ENCODE data around the gene SH3PXD2A.
A peak's percentile ranks its signal among the peaks of the same experiment; 100 is the strongest.
"Not testable (repeated sequence)": the region's sequence is repeated elsewhere in the genome, so short reads cannot be mapped to it uniquely, and the experiment has no call there.

The SH3PXD2A gene

DNA sequence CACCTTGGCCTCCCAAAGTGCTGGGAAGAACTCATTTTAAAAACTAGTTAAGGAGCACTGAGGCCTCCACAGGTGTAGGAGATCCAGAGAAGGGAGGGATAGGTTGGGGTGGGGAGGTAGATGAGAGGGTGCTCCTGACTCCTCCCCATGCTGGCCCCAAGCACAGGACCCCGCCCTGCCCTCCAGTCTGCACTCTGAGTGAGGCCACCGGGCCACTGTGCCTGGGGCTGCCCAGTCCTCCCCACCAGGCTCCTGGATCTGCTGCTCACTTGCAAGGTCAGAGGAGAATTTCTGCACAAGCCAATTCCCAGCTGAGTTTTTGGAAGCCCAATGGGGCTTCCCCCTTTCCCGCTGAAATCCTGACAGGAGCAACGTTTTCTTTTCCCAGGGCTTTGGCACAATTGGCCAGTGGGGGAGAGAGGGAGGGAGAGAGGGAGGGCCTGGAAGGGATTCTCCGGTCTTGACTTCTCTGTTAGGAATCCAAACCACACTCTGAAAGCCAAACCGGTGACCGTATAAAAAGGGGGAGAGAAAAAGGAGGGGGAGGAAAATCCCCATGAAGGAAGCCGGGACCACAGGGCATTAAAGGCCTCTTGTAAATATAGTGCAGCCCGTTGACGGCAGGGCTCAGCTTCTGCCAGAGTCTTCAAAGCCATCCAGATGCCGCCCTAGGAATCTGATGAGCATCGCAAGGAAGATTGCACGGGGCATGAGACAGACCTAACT is 116.2 kb downstream of the SH3PXD2A start:
- no peak for DNase-seq

- no peak for DNase-seq
Observed at GRCh38 chr10:103737735-103738367, 117.5 kb downstream of the SH3PXD2A start.

DNA sequence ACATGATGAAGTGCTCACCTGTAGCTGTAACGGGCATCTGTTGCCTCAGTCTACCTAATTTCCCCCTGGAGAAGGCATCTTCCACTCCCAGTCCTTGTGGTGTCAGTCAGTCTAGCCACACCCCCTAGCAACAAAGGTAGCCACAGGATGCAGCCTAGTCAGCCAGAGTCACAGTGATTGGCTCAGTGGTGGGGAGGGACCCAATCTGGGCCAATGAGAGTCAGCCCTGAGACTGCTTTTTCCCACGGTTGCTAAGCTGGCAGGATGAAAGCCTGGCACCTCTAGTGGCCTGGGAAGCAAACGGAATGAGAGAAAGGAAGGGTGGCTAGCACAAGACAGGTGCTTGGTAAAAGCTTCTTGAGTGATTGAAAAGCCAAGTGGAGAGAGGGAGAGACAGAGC is 118.6 kb downstream of the SH3PXD2A start:
- DNase-seq: peak; percentile 10

- no peak for DNase-seq
Observed at GRCh38 chr10:103736044-103736443, 119.3 kb downstream of the SH3PXD2A start.

GRCh38 chr10:103734731-103735130 is 120.6 kb downstream of the SH3PXD2A start:
- DNase-seq: no peak

GRCh38 chr10:103733045-103733419 is 122.3 kb downstream of the SH3PXD2A start:
- no peak for DNase-seq

DNA sequence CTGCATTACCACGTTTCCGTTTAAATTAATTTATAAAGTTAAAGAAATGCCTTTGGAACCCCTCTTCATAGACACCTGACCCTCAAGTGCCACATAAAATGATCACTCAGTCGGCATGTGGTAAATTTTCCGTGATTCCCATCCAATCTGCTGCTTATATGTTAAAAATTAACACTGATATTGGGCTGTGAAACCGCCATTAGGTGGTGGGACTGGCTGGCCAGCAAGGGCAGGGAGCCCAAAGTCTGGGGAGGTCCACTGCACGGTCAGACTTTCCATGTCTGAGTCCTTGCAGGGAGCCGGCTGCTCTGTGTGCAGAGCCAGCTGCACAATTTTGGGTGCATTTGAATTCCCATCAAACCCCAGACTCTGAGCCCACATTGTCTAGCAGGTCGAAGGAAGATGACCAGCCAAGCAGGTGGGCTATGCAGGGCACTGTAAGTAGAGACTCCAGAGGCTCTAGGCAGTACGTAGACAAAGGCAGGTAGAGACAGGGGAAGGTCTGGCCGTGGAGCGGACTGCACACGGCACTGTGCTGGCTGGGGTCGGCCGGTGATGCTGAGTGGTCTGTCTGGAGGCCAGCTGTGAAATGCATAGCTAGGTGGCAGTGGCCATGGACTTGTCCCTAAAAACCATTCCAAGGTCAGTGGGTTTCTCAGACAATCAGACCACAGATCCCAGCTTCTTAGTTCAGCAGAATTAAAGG is 122.9 kb downstream of the SH3PXD2A start:
- DNase-seq: no peak

- DNase-seq: no peak
Observed at GRCh38 chr10:103731609-103732270, 123.6 kb downstream of the SH3PXD2A start.

DNA sequence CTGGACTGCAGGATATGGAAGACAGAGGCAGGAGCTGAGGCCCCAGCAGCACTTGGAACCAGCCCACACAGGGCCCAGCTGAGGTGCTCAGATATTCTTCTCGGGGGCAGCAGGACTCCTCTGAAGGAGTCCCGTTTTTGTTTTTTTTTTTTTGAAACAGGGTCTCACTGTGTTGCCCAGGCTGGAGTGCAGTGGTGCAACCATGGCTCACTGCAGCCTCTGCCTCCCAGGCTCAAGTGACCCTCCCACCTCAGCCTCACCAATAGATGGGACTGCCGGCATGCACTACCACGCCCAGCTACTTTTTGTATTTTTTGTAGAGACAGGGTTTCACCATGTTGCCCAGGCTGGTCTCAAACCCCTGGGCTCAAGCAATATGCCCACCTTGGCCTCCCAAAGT is 124.3 kb downstream of the SH3PXD2A start:
- not testable (repeated sequence) for DNase-seq

DNA sequence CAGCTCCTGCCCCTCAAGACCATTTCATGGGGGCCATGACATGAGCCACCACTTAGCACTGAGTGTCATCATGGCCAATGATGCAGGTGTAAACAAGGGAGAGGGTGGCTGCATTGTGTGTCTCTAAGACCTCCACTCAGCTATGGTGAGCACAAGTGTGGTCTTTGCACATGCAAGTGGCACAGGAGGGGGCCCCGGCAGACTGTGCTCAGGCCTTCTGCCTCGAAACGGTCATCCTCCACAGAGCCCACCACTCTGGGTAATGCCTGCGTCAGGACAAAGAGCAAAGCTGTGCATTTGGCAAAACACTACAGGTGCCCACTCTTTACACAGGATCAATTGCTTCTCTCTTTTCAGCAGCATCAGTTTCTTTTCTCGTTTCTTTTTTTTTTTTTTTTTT is 125.5 kb downstream of the SH3PXD2A start:
- DNase-seq: no peak

DNA sequence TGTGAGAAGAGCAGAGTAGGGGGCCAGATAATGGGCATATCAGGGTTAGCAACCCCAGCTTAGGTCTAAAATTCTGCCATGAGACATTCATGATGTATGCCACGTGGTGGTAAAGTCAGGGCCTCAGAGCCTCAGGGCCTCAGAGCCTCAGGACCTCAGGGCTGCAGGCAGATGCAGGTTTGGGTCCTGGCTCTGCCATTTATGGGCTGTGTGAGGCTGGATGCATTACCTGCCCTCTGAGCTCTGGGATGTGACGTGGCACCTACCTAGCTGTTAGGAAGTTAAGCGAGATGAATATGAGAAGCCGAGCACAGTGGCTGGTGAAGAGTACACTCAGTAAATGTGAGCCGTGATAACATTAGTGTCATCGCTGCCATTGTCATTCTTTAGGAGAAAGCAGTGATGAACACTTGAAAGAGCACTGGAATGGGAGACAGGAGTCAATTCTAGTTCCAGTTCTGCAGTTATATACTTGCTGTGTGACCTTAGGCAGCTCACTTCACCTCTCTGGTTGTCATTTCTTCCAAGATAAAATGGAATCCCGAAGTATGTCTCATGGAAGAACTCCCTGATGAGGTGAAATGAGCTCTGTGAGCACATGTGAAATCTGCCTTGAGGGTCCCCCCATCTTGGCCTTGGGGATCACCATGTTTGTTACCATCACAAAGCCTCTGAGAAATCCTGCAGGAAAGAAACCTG is 127.2 kb downstream of the SH3PXD2A start:
- DNase-seq: no peak

DNA sequence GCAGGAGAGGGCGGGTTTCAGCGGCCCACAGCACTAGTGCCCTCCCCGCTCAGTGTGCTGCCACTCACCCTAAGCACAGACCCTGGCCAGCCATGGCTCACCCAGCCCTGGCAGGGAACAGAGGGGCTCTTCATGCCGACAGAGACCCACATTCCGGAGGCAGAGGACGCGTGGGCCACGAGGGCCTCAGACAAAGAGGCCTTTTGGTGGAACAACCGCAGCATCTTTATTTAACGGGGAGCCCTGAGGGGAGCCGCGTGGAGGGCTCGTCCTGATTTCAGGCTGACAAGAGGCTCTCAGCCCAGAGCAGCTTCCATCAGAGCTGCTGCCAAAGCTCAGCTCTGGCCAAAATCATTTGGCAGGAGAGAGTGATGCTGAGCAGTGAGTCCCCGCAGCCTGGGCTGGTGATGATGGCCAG is 127.8 kb downstream of the SH3PXD2A start:
- no peak for DNase-seq

DNA sequence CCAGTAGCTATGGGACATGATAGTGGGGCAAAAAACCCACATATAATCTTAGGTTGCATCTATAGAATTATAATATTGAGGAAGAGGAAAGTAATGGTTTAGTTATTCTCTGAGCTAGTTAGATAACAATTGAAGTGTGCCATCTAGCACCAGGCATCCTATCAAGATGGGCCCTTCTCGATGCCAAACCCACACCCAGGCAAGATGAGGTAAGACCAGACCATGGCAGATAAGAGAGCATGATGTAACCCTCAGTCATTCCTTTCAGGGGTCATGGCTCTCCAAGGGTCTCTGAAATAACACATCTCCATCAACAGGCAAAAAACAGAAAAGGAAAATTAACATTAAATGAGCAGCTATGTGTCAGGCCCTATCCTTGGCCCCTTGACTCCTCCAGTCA is 128.7 kb downstream of the SH3PXD2A start:
- DNase-seq: peak; percentile 30

- DNase-seq: no peak
Observed at GRCh38 chr10:103725242-103725641, 130.1 kb downstream of the SH3PXD2A start.

DNA sequence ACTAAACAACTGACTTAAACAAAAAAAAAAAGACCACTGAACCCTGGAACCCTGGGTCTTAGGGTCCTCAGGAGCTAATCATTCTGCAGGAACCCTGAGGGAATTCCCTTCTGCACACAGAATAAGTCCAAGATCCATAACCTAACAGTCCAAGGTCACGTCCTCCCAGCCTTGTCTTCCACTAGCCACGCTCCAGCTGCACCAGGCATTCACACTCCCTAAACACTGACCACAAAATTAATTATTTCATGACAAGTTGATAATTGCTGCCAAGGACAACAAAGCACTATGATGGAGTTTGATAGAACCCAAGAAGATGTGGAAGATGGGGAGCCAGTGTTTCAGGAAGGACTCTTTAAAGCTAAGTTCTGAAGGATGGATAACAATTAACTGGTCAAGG is 130.6 kb downstream of the SH3PXD2A start:
- DNase-seq: no peak

GRCh38 chr10:103724074-103724473 is 131.3 kb downstream of the SH3PXD2A start:
- DNase-seq: no peak

DNA sequence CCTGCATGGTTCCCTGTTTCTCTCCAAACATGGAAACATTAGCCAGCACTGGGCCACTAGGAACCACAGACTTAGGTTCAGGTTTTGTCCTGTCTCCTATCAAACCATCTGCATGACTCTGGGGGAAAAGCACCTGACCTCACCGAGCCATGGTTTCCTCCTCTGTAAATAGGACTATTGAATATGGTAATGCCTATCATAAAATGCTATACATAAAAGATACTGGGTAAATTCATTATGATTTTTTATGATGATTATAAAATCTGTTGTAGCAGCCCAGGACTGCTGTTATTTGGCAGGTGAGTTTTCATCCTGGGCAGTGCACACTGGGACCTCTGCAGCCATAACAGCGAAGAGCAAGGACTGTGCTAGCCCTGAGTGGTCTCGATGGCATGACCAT is 131.8 kb downstream of the SH3PXD2A start:
- no peak for DNase-seq

- no peak for DNase-seq
Observed at GRCh38 chr10:103722632-103723031, 132.7 kb downstream of the SH3PXD2A start.

DNA sequence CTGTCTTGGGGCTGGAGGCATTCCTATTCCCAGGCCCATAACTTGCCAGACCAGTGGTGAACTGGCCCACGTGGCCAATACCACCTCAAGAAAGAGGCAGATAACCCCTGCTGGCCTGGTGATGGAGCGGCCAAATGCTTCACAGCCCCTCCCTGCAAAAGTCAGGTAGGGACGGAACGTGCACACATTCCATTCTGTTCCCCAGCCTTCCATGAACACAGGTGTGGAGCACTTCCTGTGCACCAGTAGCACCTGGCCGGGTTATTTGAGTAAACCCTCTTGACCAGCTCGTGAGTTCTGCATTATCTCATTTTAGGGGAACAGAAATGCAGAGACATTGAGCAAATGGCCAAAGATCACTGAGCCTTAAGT is 134.4 kb downstream of the SH3PXD2A start:
- DNase-seq: no peak

GRCh38 chr10:103720328-103720963 is 134.9 kb downstream of the SH3PXD2A start:
- no peak for DNase-seq

DNA sequence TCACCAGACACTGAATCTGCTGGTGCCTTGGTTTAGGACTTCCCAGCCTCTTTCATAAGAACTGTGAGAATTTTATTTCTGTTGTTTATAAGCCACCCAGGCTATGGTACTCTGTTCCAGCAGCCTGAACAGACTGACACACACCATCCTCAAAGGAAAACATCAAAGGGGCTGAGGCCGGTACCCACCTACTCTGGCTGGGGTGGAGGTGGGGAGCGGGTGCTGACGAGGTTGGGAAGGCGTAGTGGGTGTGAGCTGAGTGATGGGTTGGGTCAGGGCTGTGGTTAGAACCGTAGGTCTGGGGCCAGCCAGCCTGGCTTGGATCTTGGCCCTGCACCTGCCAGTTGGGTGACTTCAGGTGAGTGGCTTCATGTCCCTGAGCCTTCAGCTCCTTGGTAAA is 136.3 kb downstream of the SH3PXD2A start:
- DNase-seq: no peak

DNA sequence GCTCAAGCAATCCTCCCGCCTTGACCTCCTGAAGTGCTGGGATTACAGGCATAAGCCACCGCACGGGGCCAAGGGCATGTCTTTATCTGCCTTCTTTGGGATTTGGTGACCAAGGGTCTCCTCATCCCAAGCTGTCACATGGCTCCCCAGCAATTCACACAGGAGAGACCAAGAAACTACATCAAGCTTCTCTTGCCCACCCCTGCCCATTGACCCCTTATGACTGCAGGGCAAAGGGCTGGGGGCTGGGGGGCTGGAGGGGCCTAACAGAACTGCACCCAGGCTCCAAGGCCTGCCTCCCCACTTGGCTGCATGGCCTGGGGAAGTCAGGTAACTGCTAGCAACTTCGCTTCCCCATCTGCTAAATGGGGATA is 137.1 kb downstream of the SH3PXD2A start:
- DNase-seq: no peak
